ENCODE results near the gene ZNF154. TPM values are rescaled to one million over a fixed set of nuclear protein-coding genes. Genes with fewer than 3 reads are reported as not detected.

ZNF154 gene
- total RNA-seq, 1 experiment from 2014 or later = 18.7 TPM

DNA sequence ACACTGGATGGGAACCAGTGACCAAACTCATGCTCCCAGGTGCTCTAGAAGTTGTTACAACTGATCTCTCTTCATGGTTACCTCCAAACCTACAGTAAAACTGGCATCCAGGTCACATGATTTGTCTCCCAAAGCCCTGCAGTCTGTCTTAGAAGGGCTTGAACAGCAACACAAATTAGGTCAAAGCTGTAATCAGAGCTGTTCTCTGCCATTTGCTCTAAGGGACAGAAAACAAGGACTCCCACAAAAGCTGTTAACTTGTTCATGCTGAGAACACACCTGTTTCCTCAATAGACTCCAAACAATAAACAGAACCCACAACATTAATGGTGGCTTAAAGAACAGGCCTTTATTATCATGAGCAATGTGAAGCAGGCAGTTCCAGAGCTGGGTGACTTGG, 10.4 kb upstream of the ZNF154 start:
- Histone ChIP-seq H2BK5ac (ENCODE audit: insufficient read length, low read length) (no peak overlapping the region), H3K9me3 (ENCODE audit: control insufficient read depth, low read depth, low read length) (peaks cover 11% of the 10 kb centered on the region), H3K18ac (ENCODE audit: insufficient read length, low read depth, low read length) (no peak overlapping the region), H2BK20ac (ENCODE audit: low read depth, low read length, poor library complexity, severe bottlenecking) (no peak overlapping the region), H2AK5ac (ENCODE audit: insufficient read length, low read length) (no peak overlapping the region), H3K56ac (ENCODE audit: insufficient read length, low read depth, low read length) (no peak overlapping the region), H3K23ac (ENCODE audit: insufficient read length, low read depth, low read length) (no peak overlapping the region), H3K23me2 (ENCODE audit: insufficient read length, low read depth, low read length, poor library complexity, severe bottlenecking) (no peaks in the 10 kb centered on the region), H3K79me1 (ENCODE audit: insufficient read depth, low read depth, low read length, poor library complexity, severe bottlenecking) (no peaks in the 10 kb centered on the region), H4K5ac (ENCODE audit: insufficient read length, low read depth, low read length) (no peak overlapping the region), H4K91ac (ENCODE audit: insufficient read length, low read depth, low read length) (no peak overlapping the region), H2BK15ac (ENCODE audit: low read depth, low read length) (no peak overlapping the region), H3K4me1 (ENCODE audit: insufficient read depth, low read length) (peaks cover 2% of the 10 kb centered on the region; the same call in 1 of the 2 replicates), H4K8ac (replicated peaks; ENCODE audit: insufficient read length, low read depth, low read length) (no peak overlapping the region), H3K27ac (ENCODE audit: insufficient read length, low read depth, low read length) (no peak overlapping the region), H2BK120ac (ENCODE audit: low read depth, low read length, poor library complexity, severe bottlenecking) (no peak overlapping the region), H3K27me3 (ENCODE audit: insufficient read depth, low read length) (no peaks in the 10 kb centered on the region; the same call in 1 of the 2 replicates), H3K9ac (ENCODE audit: extremely low read depth, insufficient read length, low read length) (no peak overlapping the region), H2BK12ac (ENCODE audit: insufficient read length, low read depth, low read length) (no peak overlapping the region), H3K79me2 (ENCODE audit: insufficient read depth, low read length) (no peaks in the 10 kb centered on the region), H3K4me2 (ENCODE audit: insufficient read depth, insufficient read length, low read length) (no peak overlapping the region), H3T11ph (ENCODE audit: low read length) (no peak overlapping the region), H3K14ac (ENCODE audit: insufficient read depth, low read length) (no peak overlapping the region), H3K4ac (ENCODE audit: low read depth, low read length) (no peak overlapping the region), H2AFZ (ENCODE audit: low read length) (no peak overlapping the region), H4K20me1 (ENCODE audit: control insufficient read depth, insufficient read depth, insufficient read length) (no peaks in the 10 kb centered on the region)
- peaks cover 13 to 14% of the 10 kb centered on the region in 2 experiments; a peak in 3 of 4 replicates for H3K4me1 Mint-ChIP-seq
- TF ChIP-seq, protein P1, sequence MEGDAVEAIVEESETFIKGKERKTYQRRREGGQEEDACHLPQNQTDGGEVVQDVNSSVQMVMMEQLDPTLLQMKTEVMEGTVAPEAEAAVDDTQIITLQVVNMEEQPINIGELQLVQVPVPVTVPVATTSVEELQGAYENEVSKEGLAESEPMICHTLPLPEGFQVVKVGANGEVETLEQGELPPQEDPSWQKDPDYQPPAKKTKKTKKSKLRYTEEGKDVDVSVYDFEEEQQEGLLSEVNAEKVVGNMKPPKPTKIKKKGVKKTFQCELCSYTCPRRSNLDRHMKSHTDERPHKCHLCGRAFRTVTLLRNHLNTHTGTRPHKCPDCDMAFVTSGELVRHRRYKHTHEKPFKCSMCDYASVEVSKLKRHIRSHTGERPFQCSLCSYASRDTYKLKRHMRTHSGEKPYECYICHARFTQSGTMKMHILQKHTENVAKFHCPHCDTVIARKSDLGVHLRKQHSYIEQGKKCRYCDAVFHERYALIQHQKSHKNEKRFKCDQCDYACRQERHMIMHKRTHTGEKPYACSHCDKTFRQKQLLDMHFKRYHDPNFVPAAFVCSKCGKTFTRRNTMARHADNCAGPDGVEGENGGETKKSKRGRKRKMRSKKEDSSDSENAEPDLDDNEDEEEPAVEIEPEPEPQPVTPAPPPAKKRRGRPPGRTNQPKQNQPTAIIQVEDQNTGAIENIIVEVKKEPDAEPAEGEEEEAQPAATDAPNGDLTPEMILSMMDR (conservative IDR thresholded peaks at IDR 0.05) = no peak
- H3K4me3 Mint-ChIP-seq = no peak overlapping the region
- H3K36me3 Mint-ChIP-seq (ENCODE audit: insufficient read depth in 1 of 3, low read depth in 3 of 3) = peaks cover 41 to 48% (median 43%) of the 10 kb centered on the region in 3 experiments
- H3K27me3 Mint-ChIP-seq (ENCODE audit: low read depth) = no peaks in the 10 kb centered on the region; the same call in 1 of the 2 replicates
- DNase-seq = no peak
- peak overlapping the region in 2 of 3 experiments; percentile 53 to 69; a peak in 2 of 7 replicates for H3K27ac Mint-ChIP-seq
- peaks cover 7 to 8% of the 10 kb centered on the region in 2 experiments; a peak in 4 of 5 replicates for H3K9me3 Mint-ChIP-seq
